ENCODE data around the gene CFD.
"Not testable (repeated sequence)": the region's sequence is repeated elsewhere in the genome, so short reads cannot be mapped to it uniquely, and the experiment has no call there.

The CFD gene

DNA sequence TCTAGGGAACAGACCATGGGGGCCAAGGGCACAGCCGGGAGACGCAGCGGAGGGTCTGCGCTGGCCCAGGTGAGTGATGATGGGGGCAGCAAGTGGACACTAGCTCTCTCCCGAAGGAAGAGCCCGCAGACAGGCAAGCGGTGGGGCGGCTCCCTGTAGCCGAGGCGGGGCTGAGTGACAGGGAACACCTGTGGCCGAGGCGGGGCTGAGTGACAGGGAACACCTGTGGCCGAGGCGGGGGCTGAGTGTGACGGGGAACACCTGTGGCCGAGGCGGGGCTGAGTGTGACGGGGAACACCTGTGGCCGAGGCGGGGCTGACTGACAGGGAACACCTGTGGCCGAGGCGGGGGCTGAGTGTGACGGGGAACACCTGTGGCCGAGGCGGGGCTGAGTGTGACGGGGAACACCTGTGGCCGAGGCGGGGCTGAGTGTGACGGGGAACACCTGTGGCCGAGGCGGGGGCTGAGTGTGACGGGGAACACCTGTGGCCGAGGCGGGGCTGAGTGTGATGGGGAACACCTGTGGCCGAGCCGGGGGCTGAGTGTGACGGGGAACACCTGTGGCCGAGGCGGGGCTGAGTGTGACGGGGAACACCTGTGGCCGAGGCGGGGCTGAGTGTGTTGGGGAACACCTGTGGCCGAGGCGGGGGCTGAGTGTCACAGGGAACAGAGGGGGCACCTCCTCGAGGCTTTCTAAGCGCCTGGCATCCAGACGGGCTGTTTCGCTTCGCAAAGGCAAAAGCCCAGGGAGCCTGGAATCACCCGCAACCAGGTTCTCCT is 32.1 kb downstream of the CFD start:
- Histone ChIP-seq H3K9ac (ENCODE audit: low read length) (peak overlapping the region; percentile 96), H3K4me3 (ENCODE audit: low read length) (peak overlapping the region; percentile 77)
- not testable (repeated sequence) for H3K36me3 ChIP-seq (ENCODE audit: control insufficient read depth, insufficient read depth, low read length); H3K4me1 ChIP-seq (ENCODE audit: control insufficient read depth, insufficient read depth, low read length); H3K9me3 ChIP-seq (ENCODE audit: control insufficient read depth, low read length); H3K27me3 ChIP-seq (ENCODE audit: control insufficient read depth, insufficient read depth, low read length)

GRCh38 chr19:892243-892893 is 32.9 kb downstream of the CFD start:
- no peaks in the 10 kb centered on the region for H3K9me3 ChIP-seq (ENCODE audit: control insufficient read depth, low read length)
- no peaks in the 10 kb centered on the region for H3K36me3 ChIP-seq (ENCODE audit: control insufficient read depth, insufficient read depth, low read length)
- no peaks in the 10 kb centered on the region for H3K27me3 ChIP-seq (ENCODE audit: control insufficient read depth, insufficient read depth, low read length)
- peak overlapping the region; percentile 77 for H3K4me3 ChIP-seq (ENCODE audit: low read length)
- H3K9ac ChIP-seq (ENCODE audit: low read length): peak overlapping the region; percentile 96
- H3K4me1 ChIP-seq (ENCODE audit: control insufficient read depth, insufficient read depth, low read length): peaks cover 5% of the 10 kb centered on the region

GRCh38 chr19:892894-893689 is 33.6 kb downstream of the CFD start, which contains the start of the genes MED16 and RNU6-9:
MED16 (minus strand) TSS chr19:893187; CDS start chr19:891131, 2,056 bp downstream.
RNU6-9 (plus strand) TSS chr19:893484.
- Histone ChIP-seq H3K27me3 (ENCODE audit: control insufficient read depth, insufficient read depth, low read length) (no peaks in the 10 kb centered on the region), H3K4me3 (ENCODE audit: low read length) (peak within 1 kb of the TSS; percentile 77), H3K9ac (ENCODE audit: low read length) (peak within 1 kb of the TSS; percentile 96), H3K9me3 (ENCODE audit: control insufficient read depth, low read length) (no peaks in the 10 kb centered on the region), H3K36me3 (ENCODE audit: control insufficient read depth, insufficient read depth, low read length) (no peaks in the 10 kb centered on the region), H3K4me1 (ENCODE audit: control insufficient read depth, insufficient read depth, low read length) (peaks cover 5% of the 10 kb centered on the region)

- Histone ChIP-seq H3K4me3 (ENCODE audit: low read length) (no peak overlapping the region), H3K4me1 (ENCODE audit: control insufficient read depth, insufficient read depth, low read length) (peaks cover 4% of the 10 kb centered on the region), H3K36me3 (ENCODE audit: control insufficient read depth, insufficient read depth, low read length) (no peaks in the 10 kb centered on the region), H3K9ac (ENCODE audit: low read length) (no peak overlapping the region), H3K9me3 (ENCODE audit: control insufficient read depth, low read length) (no peaks in the 10 kb centered on the region), H3K27me3 (ENCODE audit: control insufficient read depth, insufficient read depth, low read length) (no peaks in the 10 kb centered on the region)
Observed at GRCh38 chr19:896434-896833, 37.0 kb downstream of the CFD start.

DNA sequence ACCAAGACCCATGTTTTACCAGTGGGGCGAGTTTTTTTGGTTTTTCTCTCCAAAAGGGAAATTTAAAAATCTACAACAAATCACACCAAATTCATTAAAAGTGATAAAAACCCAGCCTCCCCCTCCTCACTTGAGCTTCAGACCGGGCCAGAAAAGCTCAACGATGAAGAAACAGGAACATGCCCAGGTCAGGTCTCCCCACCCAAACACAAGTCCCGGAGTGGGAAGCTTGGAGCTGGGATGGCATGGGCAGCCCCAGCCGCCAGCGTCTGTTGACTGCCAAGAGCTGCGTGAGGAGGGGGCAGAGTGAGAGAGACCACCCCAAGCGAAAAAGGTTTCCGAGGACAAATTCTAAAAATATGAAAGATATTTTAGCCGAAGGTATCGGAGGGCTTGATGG is 37.5 kb downstream of the CFD start:
- Histone ChIP-seq H3K9me3 (ENCODE audit: control insufficient read depth, low read length) (no peaks in the 10 kb centered on the region), H3K27me3 (ENCODE audit: control insufficient read depth, insufficient read depth, low read length) (no peaks in the 10 kb centered on the region), H3K36me3 (ENCODE audit: control insufficient read depth, insufficient read depth, low read length) (no peaks in the 10 kb centered on the region), H3K4me1 (ENCODE audit: control insufficient read depth, insufficient read depth, low read length) (peaks cover 4% of the 10 kb centered on the region), H3K4me3 (ENCODE audit: low read length) (no peak overlapping the region), H3K9ac (ENCODE audit: low read length) (no peak overlapping the region)

DNA sequence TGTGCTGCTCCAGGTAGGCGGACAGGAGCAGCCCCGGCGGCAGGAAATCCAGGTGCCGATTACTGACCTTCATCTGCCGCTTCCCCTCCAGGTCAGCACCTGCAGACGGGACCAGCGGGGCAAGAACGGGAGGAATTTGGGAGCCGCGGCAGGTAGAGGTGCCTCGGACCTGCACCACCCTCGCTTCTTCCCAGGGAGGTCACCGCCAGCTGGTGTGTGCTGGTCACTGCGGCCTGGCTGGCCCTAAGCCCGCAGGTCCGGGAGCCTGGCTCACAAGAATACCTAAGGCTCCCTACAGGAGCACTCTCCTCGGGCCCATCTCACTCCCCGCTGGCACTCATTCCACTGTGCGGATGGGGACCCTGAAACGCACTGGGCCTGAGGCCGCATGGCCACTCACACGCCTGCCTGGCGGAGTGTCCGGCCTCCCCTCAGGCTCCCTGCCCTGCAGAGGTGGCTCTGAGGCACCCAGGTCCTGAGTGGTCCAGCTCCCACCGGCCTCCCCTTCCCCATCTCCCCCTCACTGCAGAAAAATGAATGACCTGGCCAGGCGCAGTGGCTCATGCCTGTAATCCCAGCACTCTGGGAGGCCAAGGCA is 38.1 kb downstream of the CFD start:
- Histone ChIP-seq H3K9me3 (ENCODE audit: control insufficient read depth, low read length) (no peaks in the 10 kb centered on the region), H3K4me1 (ENCODE audit: control insufficient read depth, insufficient read depth, low read length) (peaks cover 4% of the 10 kb centered on the region), H3K4me3 (ENCODE audit: low read length) (no peak overlapping the region), H3K27me3 (ENCODE audit: control insufficient read depth, insufficient read depth, low read length) (no peaks in the 10 kb centered on the region), H3K9ac (ENCODE audit: low read length) (no peak overlapping the region), H3K36me3 (ENCODE audit: control insufficient read depth, insufficient read depth, low read length) (no peaks in the 10 kb centered on the region)

DNA sequence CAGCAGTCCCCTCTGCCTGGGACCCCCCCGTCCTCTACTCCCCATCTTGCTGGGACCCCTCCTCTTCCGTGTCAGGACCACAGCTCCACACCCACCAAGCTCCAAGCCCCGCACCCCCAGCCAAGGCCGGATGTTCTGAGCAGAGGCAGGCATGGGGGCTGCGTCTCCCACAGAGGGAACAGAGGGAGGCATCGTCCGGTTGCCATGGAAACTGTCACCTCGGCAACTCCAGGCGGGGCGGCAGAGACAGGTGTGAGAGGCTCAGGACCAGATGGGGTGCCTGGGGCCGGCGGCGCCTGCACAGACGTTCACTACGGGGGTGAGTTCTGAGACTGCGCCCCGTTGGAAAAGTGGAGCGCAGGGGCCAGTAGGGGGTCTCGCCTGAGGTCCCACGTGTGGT is 39.2 kb downstream of the CFD start:
- Histone ChIP-seq H3K36me3 (ENCODE audit: control insufficient read depth, insufficient read depth, low read length) (no peaks in the 10 kb centered on the region), H3K9ac (ENCODE audit: low read length) (no peak overlapping the region), H3K27me3 (ENCODE audit: control insufficient read depth, insufficient read depth, low read length) (no peaks in the 10 kb centered on the region), H3K4me1 (ENCODE audit: control insufficient read depth, insufficient read depth, low read length) (peaks cover 9% of the 10 kb centered on the region), H3K9me3 (ENCODE audit: control insufficient read depth, low read length) (no peaks in the 10 kb centered on the region), H3K4me3 (ENCODE audit: low read length) (no peak overlapping the region)

DNA sequence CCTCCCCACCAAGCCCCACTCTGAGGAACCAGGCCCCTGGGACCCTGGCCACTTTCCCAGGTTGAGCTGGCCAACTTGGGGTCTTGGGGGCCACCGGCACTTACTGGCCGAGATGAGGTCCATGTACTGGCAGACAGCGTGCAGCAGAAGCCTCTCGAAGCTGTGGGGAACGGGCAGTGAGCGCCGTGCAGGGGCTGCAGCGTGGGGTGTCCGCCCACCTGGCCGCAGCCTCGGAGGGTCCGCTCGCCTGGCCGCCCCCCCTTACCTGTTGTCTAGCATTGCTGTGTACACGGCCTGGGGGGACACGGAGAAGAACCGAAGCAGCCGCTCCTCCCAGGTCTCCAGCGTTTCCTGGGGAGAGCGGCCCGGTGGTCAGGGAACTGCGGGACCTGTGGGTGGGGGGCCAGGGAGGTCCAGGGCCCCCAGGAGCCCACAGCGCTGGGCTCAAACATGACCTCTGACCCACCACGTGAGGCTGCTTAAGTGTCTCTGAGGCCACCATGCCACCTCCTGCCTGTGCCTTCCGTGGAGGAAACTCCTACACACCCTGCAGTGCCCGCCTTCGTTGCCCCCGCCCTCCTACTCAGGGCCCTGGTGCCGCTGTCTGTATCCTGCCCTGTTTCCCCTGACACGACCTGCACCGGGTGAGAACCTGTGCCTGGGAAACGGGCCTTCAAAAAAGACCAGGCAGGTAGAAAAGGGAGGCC is 40.0 kb downstream of the CFD start:
- no peaks in the 10 kb centered on the region for H3K27me3 ChIP-seq (ENCODE audit: control insufficient read depth, insufficient read depth, low read length)
- H3K36me3 ChIP-seq (ENCODE audit: control insufficient read depth, insufficient read depth, low read length): no peaks in the 10 kb centered on the region
- no peaks in the 10 kb centered on the region for H3K9me3 ChIP-seq (ENCODE audit: control insufficient read depth, low read length)
- no peak overlapping the region for H3K9ac ChIP-seq (ENCODE audit: low read length)
- peaks cover 9% of the 10 kb centered on the region for H3K4me1 ChIP-seq (ENCODE audit: control insufficient read depth, insufficient read depth, low read length)
- H3K4me3 ChIP-seq (ENCODE audit: low read length): no peak overlapping the region

GRCh38 chr19:900043-900301 is 40.5 kb downstream of the CFD start:
- no peak overlapping the region for H3K9ac ChIP-seq (ENCODE audit: low read length)
- no peaks in the 10 kb centered on the region for H3K9me3 ChIP-seq (ENCODE audit: control insufficient read depth, low read length)
- H3K27me3 ChIP-seq (ENCODE audit: control insufficient read depth, insufficient read depth, low read length): no peaks in the 10 kb centered on the region
- H3K4me3 ChIP-seq (ENCODE audit: low read length): no peak overlapping the region
- no peaks in the 10 kb centered on the region for H3K36me3 ChIP-seq (ENCODE audit: control insufficient read depth, insufficient read depth, low read length)
- H3K4me1 ChIP-seq (ENCODE audit: control insufficient read depth, insufficient read depth, low read length): peaks cover 9% of the 10 kb centered on the region

DNA sequence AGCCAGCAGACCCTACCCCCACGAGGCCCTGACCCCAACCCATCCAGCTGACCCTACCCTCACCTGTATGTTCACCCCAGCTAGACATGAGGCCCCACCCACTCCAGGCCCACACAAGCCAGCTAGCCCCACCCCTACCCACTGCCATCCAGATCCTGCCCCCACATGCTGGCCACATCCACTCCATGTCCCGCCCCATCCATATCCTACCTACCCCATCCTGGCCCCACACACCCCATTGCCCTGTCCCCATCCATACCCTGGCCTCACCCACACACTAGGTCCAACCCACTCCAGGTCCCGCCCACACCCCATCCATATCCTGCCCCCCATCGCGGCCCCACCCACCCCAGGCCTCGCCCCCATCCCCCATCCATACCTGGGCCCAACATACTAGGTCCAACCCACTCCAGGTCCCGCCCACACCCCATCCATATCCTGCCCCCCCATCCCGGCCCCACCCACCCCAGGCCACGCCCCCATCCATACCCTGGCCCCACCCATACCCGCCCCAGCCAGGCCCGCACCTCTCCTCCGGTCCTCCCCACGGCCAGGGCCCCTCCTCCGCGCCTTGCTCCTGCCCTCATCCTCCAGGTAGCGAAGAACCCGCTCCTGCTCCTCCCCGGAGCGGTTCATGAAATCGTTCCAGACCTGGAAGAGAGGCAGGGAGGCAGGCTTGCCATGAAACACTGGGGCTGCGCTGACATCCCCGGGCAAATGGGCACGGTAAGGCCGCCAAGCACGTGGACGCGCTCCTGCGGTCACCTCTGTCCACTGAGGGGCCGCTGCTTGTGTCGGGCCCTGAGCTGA is 41.0 kb downstream of the CFD start:
- Histone ChIP-seq H3K27me3 (ENCODE audit: control insufficient read depth, insufficient read depth, low read length) (no peaks in the 10 kb centered on the region), H3K4me3 (ENCODE audit: low read length) (no peak overlapping the region), H3K9me3 (ENCODE audit: control insufficient read depth, low read length) (no peaks in the 10 kb centered on the region), H3K9ac (ENCODE audit: low read length) (no peak overlapping the region), H3K36me3 (ENCODE audit: control insufficient read depth, insufficient read depth, low read length) (no peaks in the 10 kb centered on the region), H3K4me1 (ENCODE audit: control insufficient read depth, insufficient read depth, low read length) (peaks cover 9% of the 10 kb centered on the region)

Data from mucosa of stomach (tissue), 1 donor.